GM19328 (cell line): ENCODE results near the gene ARPP19.
"Not testable (repeated sequence)": the region's sequence is repeated elsewhere in the genome, so short reads cannot be mapped to it uniquely, and the experiment has no call there.

ENCODE experiments used
- ATAC-seq: cut with Tn5 transposase; IDR thresholded peaks from one replicate; pipeline ENCODE4 v1.9.1; 2021; ENCODE audit warnings: mild to moderate bottlenecking, moderate library complexity; ENCODE audit not compliant: unreplicated experiment

ARPP19 gene

GRCh38 chr15:52568601-52569585 lies at the start of gene ARPP19:
TSS of gene ARPP19 (minus strand) at chr15:52569030. CDS start at chr15:52568892, 138 bp downstream.
- peak; percentile 66 for ATAC-seq

GRCh38 chr15:52617026-52617425 lies 48.2 kb upstream of the ARPP19 start:
- ATAC-seq: no peak

GRCh38 chr15:52615302-52615701 lies 46.5 kb upstream of the ARPP19 start:
- no peak for ATAC-seq

- no peak for ATAC-seq
Measured at GRCh38 chr15:52609593-52609992, 40.8 kb upstream of the ARPP19 start.

GRCh38 chr15:52584414-52584813 lies 15.6 kb upstream of the ARPP19 start:
- ATAC-seq: no peak

- no peak for ATAC-seq
Measured at GRCh38 chr15:52579852-52580251, 11.0 kb upstream of the ARPP19 start.

- ATAC-seq: no peak
Measured at GRCh38 chr15:52576692-52577091, 7.9 kb upstream of the ARPP19 start.

- not testable (repeated sequence) for ATAC-seq
Measured at GRCh38 chr15:52575573-52575972, 6.7 kb upstream of the ARPP19 start.

- no peak for ATAC-seq
Measured at GRCh38 chr15:52575072-52575471, 6.2 kb upstream of the ARPP19 start.

GRCh38 chr15:52574623-52575022 lies 5.8 kb upstream of the ARPP19 start:
- not testable (repeated sequence) for ATAC-seq

GRCh38 chr15:52567871-52568600 lies 794 bp downstream of the ARPP19 start:
- ATAC-seq: no peak

GRCh38 chr15:52566889-52567288 lies 1.9 kb downstream of the ARPP19 start:
- ATAC-seq: no peak

- not testable (repeated sequence) for ATAC-seq
Measured at GRCh38 chr15:52565417-52566358, 3.1 kb downstream of the ARPP19 start.

- no peak for ATAC-seq
Measured at GRCh38 chr15:52563501-52564060, 5.2 kb downstream of the ARPP19 start.

- ATAC-seq: no peak
Measured at GRCh38 chr15:52559575-52559974, 9.3 kb downstream of the ARPP19 start.

GRCh38 chr15:52559022-52559421 lies 9.8 kb downstream of the ARPP19 start:
- no peak for ATAC-seq

GRCh38 chr15:52558196-52558595 lies 10.6 kb downstream of the ARPP19 start:
- peak; percentile 56 for ATAC-seq

GRCh38 chr15:52557274-52557641 lies 11.6 kb downstream of the ARPP19 start:
- no peak for ATAC-seq

- ATAC-seq: no peak
Measured at GRCh38 chr15:52556524-52557273, 12.1 kb downstream of the ARPP19 start.

GRCh38 chr15:52552303-52552702 lies 16.5 kb downstream of the ARPP19 start:
- ATAC-seq: no peak
